ENCODE results near the gene COL20A1.

COL20A1 gene

DNA sequence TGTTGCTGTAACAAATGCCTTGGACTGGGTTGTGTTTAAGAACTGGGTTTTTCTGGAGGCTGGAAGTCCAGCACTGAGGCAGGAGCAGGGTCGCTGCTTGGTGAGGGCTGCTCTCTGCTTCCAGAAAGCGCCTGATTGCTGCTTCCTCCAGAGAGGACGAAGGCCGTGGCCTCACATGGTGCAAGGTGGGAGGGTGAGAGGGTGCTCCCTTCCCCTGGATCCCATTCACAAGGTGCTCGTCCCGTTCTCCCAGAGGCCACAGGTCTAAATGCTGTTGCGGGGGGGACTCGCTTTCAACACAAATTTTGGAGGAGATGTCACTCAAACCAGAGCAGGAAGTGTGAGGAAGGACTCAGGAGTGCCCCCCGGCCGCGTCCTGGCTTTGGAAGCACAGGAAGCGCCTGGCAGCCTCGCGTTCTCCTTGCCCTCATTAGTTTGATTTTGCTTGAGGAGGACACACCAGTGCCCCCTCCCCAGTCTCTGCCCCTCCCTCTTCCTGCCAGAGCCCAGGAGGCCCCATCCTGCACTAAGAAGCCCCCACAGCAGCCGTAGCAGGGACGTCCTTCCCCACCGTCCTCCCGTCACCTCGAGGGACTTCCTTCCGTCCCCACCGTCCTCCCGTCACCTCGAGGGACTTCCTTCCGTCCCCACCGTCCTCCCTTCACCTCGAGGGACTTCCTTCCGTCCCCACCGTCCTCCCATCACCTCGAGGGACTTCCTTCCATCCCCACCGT is 31.0 kb upstream of the COL20A1 start:
- Histone ChIP-seq H3K4me3 (ENCODE audit: low read depth, low read length) (no peak overlapping the region), H3K4me2 (ENCODE audit: low read length) (no peak overlapping the region), H2BK5ac (ENCODE audit: low read depth, low read length, poor library complexity) (no peak overlapping the region), H3K23ac (ENCODE audit: low read length) (no peak overlapping the region), H2AFZ (ENCODE audit: insufficient read depth, low read length, poor library complexity) (no peak overlapping the region), H3K4me1 (ENCODE audit: control insufficient read depth in 1 of 2, insufficient read depth in 2 of 2, low read length in 2 of 2) (peaks cover 7 to 17% of the 10 kb centered on the region in 2 experiments), H2AK5ac (ENCODE audit: low read length) (no peak overlapping the region), H3K27ac (ENCODE audit: low read depth, low read length) (no peak overlapping the region), H4K12ac (ENCODE audit: low read depth, low read length) (no peak overlapping the region), H3K36me3 (ENCODE audit: control insufficient read depth in 1 of 2, insufficient read depth in 2 of 2, low read length in 2 of 2) (no peaks in the 10 kb centered on the region), H3K79me2 (ENCODE audit: control insufficient read depth, insufficient read depth, low read length, poor library complexity) (no peaks in the 10 kb centered on the region), H4K91ac (ENCODE audit: low read depth, low read length) (no peak overlapping the region), H3K14ac (ENCODE audit: low read length) (no peak overlapping the region), H4K8ac (ENCODE audit: low read depth, low read length) (no peak overlapping the region), H2BK120ac (ENCODE audit: insufficient read depth, low read length, poor library complexity) (no peak overlapping the region), H3K4ac (ENCODE audit: low read depth, low read length) (no peak overlapping the region), H3K27me3 (ENCODE audit: insufficient read depth, low read length) (no peaks in the 10 kb centered on the region), H3K18ac (ENCODE audit: low read length) (no peak overlapping the region), H3K79me1 (ENCODE audit: low read length) (no peaks in the 10 kb centered on the region), H2BK12ac (ENCODE audit: low read length) (no peak overlapping the region), H3K9ac (ENCODE audit: low read length) (no peak overlapping the region), H3K9me3 (ENCODE audit: insufficient read depth, low read depth, low read length) (peaks cover 9% of the 10 kb centered on the region)
- DNase-seq, result no peak
- WGBS (ENCODE audit: extremely low coverage, insufficient coverage, insufficient read length), result 100% methylated on average over 1 of the region's 30 CpGs

DNA sequence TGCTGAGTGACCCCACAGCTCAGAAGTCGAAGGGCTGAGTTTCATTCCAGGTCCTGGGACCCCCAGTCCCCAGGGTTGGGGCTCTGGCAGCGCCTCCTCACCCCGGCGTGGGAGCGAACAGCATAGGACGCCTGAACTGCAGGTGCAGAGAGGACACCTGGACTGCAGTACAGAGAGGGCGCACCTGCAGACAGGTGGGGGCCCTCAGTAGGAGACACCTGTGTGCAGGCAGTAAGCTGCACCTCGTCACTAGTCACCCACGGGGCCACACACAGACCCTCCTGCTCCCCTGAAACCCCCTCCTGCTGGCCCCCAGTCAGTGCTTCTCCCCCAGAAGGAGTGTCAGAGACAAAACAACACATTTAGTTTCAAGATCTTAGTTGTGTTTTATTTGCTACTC is 30.1 kb upstream of the COL20A1 start:
- Histone ChIP-seq H2BK12ac (ENCODE audit: low read length) (no peak overlapping the region), H3K4me3 (ENCODE audit: low read depth, low read length) (no peak overlapping the region), H4K91ac (ENCODE audit: low read depth, low read length) (no peak overlapping the region), H3K4me2 (ENCODE audit: low read length) (no peak overlapping the region), H4K12ac (ENCODE audit: low read depth, low read length) (no peak overlapping the region), H3K79me1 (ENCODE audit: low read length) (no peaks in the 10 kb centered on the region), H3K4me1 (ENCODE audit: control insufficient read depth in 1 of 2, insufficient read depth in 2 of 2, low read length in 2 of 2) (peaks cover 7 to 12% of the 10 kb centered on the region in 2 experiments), H3K18ac (ENCODE audit: low read length) (no peak overlapping the region), H2BK5ac (ENCODE audit: low read depth, low read length, poor library complexity) (no peak overlapping the region), H2AFZ (ENCODE audit: insufficient read depth, low read length, poor library complexity) (no peak overlapping the region), H3K4ac (ENCODE audit: low read depth, low read length) (no peak overlapping the region), H4K8ac (ENCODE audit: low read depth, low read length) (no peak overlapping the region), H3K79me2 (ENCODE audit: control insufficient read depth, insufficient read depth, low read length, poor library complexity) (no peaks in the 10 kb centered on the region), H3K23ac (ENCODE audit: low read length) (no peak overlapping the region), H3K14ac (ENCODE audit: low read length) (no peak overlapping the region), H3K36me3 (ENCODE audit: control insufficient read depth in 1 of 2, insufficient read depth in 2 of 2, low read length in 2 of 2) (no peaks in the 10 kb centered on the region), H3K9ac (ENCODE audit: low read length) (no peak overlapping the region), H2BK120ac (ENCODE audit: insufficient read depth, low read length, poor library complexity) (no peak overlapping the region), H3K27me3 (ENCODE audit: insufficient read depth, low read length) (no peaks in the 10 kb centered on the region), H3K27ac (ENCODE audit: low read depth, low read length) (no peak overlapping the region), H2AK5ac (ENCODE audit: low read length) (no peak overlapping the region), H3K9me3 (ENCODE audit: insufficient read depth, low read depth, low read length) (peaks cover under 1% of the 10 kb centered on the region)
- WGBS (ENCODE audit: extremely low coverage, insufficient coverage, insufficient read length), result no CpG with 5 or more reads among the region's 9 CpGs
- no peak for DNase-seq

DNA sequence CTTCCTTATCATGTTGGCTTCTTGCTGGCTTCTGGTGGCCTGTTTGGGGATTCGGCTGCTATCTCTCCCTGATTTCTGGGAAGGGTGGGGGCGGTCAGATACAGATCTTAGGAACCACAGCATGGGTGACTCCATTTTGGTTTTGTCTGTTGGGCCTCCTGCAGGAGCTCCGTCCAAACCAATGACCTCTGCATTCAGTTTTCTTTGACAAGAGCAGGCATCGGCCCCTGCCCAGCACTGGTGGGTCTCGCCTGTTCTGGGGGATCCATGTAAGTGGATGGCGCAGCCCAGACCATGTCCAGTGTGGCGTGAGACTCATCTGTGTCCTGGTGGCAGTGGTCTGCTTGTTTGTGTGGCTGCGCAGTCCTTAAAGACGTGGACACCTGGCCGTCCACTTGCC is 29.0 kb upstream of the COL20A1 start:
- Histone ChIP-seq H2BK12ac (ENCODE audit: low read length) (no peak overlapping the region), H4K12ac (ENCODE audit: low read depth, low read length) (no peak overlapping the region), H3K23ac (ENCODE audit: low read length) (no peak overlapping the region), H3K9me3 (ENCODE audit: insufficient read depth, low read depth, low read length) (no peaks in the 10 kb centered on the region), H3K79me1 (ENCODE audit: low read length) (no peaks in the 10 kb centered on the region), H3K4ac (ENCODE audit: low read depth, low read length) (no peak overlapping the region), H4K8ac (ENCODE audit: low read depth, low read length) (no peak overlapping the region), H3K9ac (ENCODE audit: low read length) (no peak overlapping the region), H2BK5ac (ENCODE audit: low read depth, low read length, poor library complexity) (no peak overlapping the region), H3K27me3 (ENCODE audit: insufficient read depth, low read length) (no peaks in the 10 kb centered on the region), H3K27ac (ENCODE audit: low read depth, low read length) (no peak overlapping the region), H3K79me2 (ENCODE audit: control insufficient read depth, insufficient read depth, low read length, poor library complexity) (no peaks in the 10 kb centered on the region), H3K4me2 (ENCODE audit: low read length) (no peak overlapping the region), H3K36me3 (ENCODE audit: control insufficient read depth in 1 of 2, insufficient read depth in 2 of 2, low read length in 2 of 2) (no peaks in the 10 kb centered on the region), H3K14ac (ENCODE audit: low read length) (no peak overlapping the region), H3K18ac (ENCODE audit: low read length) (no peak overlapping the region), H3K4me3 (ENCODE audit: low read depth, low read length) (no peak overlapping the region), H4K91ac (ENCODE audit: low read depth, low read length) (no peak overlapping the region), H2AFZ (ENCODE audit: insufficient read depth, low read length, poor library complexity) (no peak overlapping the region), H3K4me1 (ENCODE audit: control insufficient read depth in 1 of 2, insufficient read depth in 2 of 2, low read length in 2 of 2) (peaks cover 12 to 13% of the 10 kb centered on the region in 2 experiments), H2AK5ac (ENCODE audit: low read length) (no peak overlapping the region), H2BK120ac (ENCODE audit: insufficient read depth, low read length, poor library complexity) (no peak overlapping the region)
- no CpG with 5 or more reads among the region's 10 CpGs for WGBS (ENCODE audit: extremely low coverage, insufficient coverage, insufficient read length)
- no peak for DNase-seq

DNA sequence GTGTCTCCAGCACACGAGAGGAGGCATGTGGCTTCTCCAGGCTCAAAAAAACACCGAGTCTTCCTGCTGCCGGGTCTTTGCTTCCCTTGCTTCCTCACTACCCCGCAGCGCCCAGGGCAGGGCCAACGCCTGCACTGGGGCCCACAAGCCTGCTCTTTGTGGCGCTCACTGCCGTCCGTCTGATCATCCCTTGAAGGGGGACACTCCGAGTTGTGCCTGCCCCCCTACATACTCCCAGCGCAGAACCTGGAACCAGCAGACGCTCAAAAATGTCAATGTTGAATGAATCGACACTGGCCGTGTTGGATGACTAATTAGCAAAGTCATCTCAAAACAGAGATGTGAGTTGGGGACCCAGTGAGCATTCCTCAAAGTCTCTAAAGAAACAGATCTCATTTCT is 28.5 kb upstream of the COL20A1 start:
- H3K23ac ChIP-seq (ENCODE audit: low read length), result no peak overlapping the region
- no CpG with 5 or more reads among the region's 14 CpGs for WGBS (ENCODE audit: extremely low coverage, insufficient coverage, insufficient read length)

More for the DNA sequence above, 28.5 kb upstream of the COL20A1 start:
- Histone ChIP-seq H3K9me3 (ENCODE audit: insufficient read depth, low read depth, low read length) (peaks cover 1% of the 10 kb centered on the region), H3K4me1 (ENCODE audit: control insufficient read depth in 1 of 2, insufficient read depth in 2 of 2, low read length in 2 of 2) (peaks cover 12% of the 10 kb centered on the region in 2 experiments), H3K79me1 (ENCODE audit: low read length) (no peaks in the 10 kb centered on the region), H3K36me3 (ENCODE audit: control insufficient read depth in 1 of 2, insufficient read depth in 2 of 2, low read length in 2 of 2) (no peaks in the 10 kb centered on the region), H3K4me2 (ENCODE audit: low read length) (no peak overlapping the region), H4K91ac (ENCODE audit: low read depth, low read length) (no peak overlapping the region), H4K8ac (ENCODE audit: low read depth, low read length) (no peak overlapping the region), H3K27me3 (ENCODE audit: insufficient read depth, low read length) (no peaks in the 10 kb centered on the region), H3K27ac (ENCODE audit: low read depth, low read length) (no peak overlapping the region), H3K4ac (ENCODE audit: low read depth, low read length) (no peak overlapping the region), H2AK5ac (ENCODE audit: low read length) (no peak overlapping the region), H2BK5ac (ENCODE audit: low read depth, low read length, poor library complexity) (no peak overlapping the region), H3K79me2 (ENCODE audit: control insufficient read depth, insufficient read depth, low read length, poor library complexity) (no peaks in the 10 kb centered on the region), H4K12ac (ENCODE audit: low read depth, low read length) (no peak overlapping the region), H3K9ac (ENCODE audit: low read length) (no peak overlapping the region), H2BK12ac (ENCODE audit: low read length) (no peak overlapping the region), H2BK120ac (ENCODE audit: insufficient read depth, low read length, poor library complexity) (no peak overlapping the region), H2AFZ (ENCODE audit: insufficient read depth, low read length, poor library complexity) (no peak overlapping the region), H3K18ac (ENCODE audit: low read length) (no peak overlapping the region), H3K14ac (ENCODE audit: low read length) (no peak overlapping the region), H3K4me3 (ENCODE audit: low read depth, low read length) (no peak overlapping the region)
- DNase-seq, result no peak

Measured in trophoblast cell (in vitro differentiated cells and primary cell).